ENCODE data around the gene DGLUCY.

- TF ChIP-seq SUZ12 (IDR thresholded peaks at IDR 0.05; ENCODE audit: extremely low read depth, insufficient read depth, insufficient read length) = no peak
- TF ChIP-seq ZNF274 (IDR thresholded peaks at IDR 0.05; ENCODE audit: low read depth, low read length) = no peak
These were observed 120.3 kb downstream of the DGLUCY start for GRCh38 chr14:91233936-91234790.

All from NT2/D1 (cell line).